ENCODE measurements around the gene OTOP3.

Gene OTOP3

GRCh38 chr17:74935585-74936469, at the start of gene OTOP3:
TSS of gene OTOP3 (plus strand) at chr17:74935898. CDS start at chr17:74935922, 24 bp downstream.
- TF ChIP-seq PPARA (CRISPR knock-in tag; IDR thresholded peaks at IDR 0.05; ENCODE audit: borderline replicate concordance) (no peak), ISL1 (CRISPR knock-in tag; IDR thresholded peaks at IDR 0.05) (no peak), PATZ1 (CRISPR knock-in tag; IDR thresholded peaks at IDR 0.05; ENCODE audit: borderline replicate concordance) (no peak), SNAI2 (CRISPR knock-in tag; IDR thresholded peaks at IDR 0.05) (no peak), ZFP3 (CRISPR knock-in tag; IDR thresholded peaks at IDR 0.05) (no peak), POU6F1 (CRISPR knock-in tag; IDR thresholded peaks at IDR 0.05; ENCODE audit: borderline replicate concordance, low read depth) (no peak), RARB (CRISPR knock-in tag; IDR thresholded peaks at IDR 0.05) (no peak), CREB5 (CRISPR knock-in tag; IDR thresholded peaks at IDR 0.05; ENCODE audit: low read depth) (no peak), ZNF8 (CRISPR knock-in tag; IDR thresholded peaks at IDR 0.05) (no peak), ZNF565 (CRISPR knock-in tag; conservative IDR thresholded peaks at IDR 0.05; ENCODE audit: low read depth) (no peak)
- TF ChIP-seq, protein P1, sequence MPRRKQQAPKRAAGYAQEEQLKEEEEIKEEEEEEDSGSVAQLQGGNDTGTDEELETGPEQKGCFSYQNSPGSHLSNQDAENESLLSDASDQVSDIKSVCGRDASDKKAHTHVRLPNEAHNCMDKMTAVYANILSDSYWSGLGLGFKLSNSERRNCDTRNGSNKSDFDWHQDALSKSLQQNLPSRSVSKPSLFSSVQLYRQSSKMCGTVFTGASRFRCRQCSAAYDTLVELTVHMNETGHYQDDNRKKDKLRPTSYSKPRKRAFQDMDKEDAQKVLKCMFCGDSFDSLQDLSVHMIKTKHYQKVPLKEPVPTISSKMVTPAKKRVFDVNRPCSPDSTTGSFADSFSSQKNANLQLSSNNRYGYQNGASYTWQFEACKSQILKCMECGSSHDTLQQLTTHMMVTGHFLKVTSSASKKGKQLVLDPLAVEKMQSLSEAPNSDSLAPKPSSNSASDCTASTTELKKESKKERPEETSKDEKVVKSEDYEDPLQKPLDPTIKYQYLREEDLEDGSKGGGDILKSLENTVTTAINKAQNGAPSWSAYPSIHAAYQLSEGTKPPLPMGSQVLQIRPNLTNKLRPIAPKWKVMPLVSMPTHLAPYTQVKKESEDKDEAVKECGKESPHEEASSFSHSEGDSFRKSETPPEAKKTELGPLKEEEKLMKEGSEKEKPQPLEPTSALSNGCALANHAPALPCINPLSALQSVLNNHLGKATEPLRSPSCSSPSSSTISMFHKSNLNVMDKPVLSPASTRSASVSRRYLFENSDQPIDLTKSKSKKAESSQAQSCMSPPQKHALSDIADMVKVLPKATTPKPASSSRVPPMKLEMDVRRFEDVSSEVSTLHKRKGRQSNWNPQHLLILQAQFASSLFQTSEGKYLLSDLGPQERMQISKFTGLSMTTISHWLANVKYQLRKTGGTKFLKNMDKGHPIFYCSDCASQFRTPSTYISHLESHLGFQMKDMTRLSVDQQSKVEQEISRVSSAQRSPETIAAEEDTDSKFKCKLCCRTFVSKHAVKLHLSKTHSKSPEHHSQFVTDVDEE (CRISPR knock-in tag; IDR thresholded peaks at IDR 0.05), result no peak
- ATAC-seq, result peak; percentile 34

DNA sequence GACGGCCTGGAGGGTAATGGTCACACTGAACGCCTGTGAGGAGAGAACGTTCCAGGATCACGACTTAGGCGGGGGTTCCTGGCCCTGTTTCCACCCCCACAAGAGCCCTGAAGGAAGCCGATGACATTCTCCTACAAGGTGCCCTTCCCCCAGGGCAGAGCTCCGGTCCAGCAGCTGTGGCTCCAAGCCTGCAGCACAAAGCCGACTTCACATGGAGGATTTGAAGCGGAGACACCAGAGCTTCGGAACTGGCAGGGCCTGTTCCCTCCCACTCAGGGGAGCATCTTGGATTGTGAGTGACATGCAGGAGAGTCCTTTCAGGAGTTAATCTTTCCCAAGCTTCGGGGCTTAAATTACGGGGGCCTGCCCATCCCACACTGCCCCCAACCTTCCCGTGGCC, 47.2 kb upstream of the OTOP3 start:
- TF ChIP-seq PPARA (CRISPR knock-in tag; IDR thresholded peaks at IDR 0.05; ENCODE audit: borderline replicate concordance), result no peak

GRCh38 chr17:74890554-74890953, 45.1 kb upstream of the OTOP3 start:
- TF ChIP-seq, protein P1 (CRISPR knock-in tag; IDR thresholded peaks at IDR 0.05), result no peak
- TF ChIP-seq CSRNP3 (CRISPR knock-in tag; IDR thresholded peaks at IDR 0.05) (no peak), ZFP3 (CRISPR knock-in tag; IDR thresholded peaks at IDR 0.05) (no peak), TCF4 (CRISPR knock-in tag; IDR thresholded peaks at IDR 0.05; ENCODE audit: borderline replicate concordance) (no peak), GLIS3 (CRISPR knock-in tag; IDR thresholded peaks at IDR 0.05) (no peak), ISL1 (CRISPR knock-in tag; IDR thresholded peaks at IDR 0.05) (no peak)
- ATAC-seq, result no peak

More for the DNA sequence above, 47.2 kb upstream of the OTOP3 start:
- no peak for ATAC-seq
